ENCODE results near the gene CCDC91.

The CCDC91 gene

DNA sequence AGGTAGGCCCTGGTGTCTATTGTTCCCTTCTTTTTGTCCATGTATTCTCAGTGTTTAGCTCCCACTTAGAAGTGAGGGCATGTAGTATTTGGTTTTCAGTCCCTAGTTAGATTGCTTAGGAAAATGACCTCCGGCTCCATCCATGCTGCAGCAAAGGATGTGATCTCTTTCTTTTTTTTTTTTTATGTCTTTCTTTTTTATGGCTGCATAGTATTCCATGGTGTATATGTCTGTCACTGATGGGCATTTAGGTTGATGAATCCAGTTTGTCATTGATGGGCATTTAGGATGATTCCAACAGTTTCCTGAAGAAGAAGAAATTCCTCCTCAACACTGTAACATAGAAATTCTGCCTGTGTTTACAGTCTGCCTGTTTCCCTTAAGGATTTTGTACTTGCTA is 231.1 kb downstream of the CCDC91 start:
- TF ChIP-seq POLR2AphosphoS5 (IDR thresholded peaks at IDR 0.05; ENCODE audit: low read depth, low read length) (no peak), SIN3A (IDR thresholded peaks at IDR 0.05; ENCODE audit: borderline replicate concordance, insufficient read depth, low read length) (no peak)
- TF ChIP-seq, protein P1, sequence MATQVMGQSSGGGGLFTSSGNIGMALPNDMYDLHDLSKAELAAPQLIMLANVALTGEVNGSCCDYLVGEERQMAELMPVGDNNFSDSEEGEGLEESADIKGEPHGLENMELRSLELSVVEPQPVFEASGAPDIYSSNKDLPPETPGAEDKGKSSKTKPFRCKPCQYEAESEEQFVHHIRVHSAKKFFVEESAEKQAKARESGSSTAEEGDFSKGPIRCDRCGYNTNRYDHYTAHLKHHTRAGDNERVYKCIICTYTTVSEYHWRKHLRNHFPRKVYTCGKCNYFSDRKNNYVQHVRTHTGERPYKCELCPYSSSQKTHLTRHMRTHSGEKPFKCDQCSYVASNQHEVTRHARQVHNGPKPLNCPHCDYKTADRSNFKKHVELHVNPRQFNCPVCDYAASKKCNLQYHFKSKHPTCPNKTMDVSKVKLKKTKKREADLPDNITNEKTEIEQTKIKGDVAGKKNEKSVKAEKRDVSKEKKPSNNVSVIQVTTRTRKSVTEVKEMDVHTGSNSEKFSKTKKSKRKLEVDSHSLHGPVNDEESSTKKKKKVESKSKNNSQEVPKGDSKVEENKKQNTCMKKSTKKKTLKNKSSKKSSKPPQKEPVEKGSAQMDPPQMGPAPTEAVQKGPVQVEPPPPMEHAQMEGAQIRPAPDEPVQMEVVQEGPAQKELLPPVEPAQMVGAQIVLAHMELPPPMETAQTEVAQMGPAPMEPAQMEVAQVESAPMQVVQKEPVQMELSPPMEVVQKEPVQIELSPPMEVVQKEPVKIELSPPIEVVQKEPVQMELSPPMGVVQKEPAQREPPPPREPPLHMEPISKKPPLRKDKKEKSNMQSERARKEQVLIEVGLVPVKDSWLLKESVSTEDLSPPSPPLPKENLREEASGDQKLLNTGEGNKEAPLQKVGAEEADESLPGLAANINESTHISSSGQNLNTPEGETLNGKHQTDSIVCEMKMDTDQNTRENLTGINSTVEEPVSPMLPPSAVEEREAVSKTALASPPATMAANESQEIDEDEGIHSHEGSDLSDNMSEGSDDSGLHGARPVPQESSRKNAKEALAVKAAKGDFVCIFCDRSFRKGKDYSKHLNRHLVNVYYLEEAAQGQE (IDR thresholded peaks at IDR 0.05; ENCODE audit: insufficient read depth in 1 of 2, low read depth in 2 of 2, low read length in 2 of 2): no peak

DNA sequence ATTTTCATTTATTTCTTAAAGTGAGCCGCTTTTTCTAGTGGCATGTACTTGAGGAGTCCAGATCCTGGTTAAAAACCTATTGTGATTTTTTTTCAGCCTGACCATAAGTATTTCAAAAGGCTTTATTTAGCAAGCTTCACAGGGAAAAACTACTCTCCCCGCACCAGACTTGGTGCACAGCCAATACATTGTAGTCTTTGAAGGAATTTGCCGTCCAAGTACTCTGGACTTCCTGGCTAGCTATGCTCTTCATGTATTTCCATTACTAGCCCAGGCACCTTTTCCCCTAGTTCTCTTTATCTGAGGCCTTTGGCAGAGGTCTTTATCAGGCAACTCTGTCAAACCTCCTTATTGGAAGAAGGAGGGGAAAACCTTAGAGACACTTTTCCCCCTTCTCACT is 234.7 kb downstream of the CCDC91 start:
- TF ChIP-seq, protein P1 (IDR thresholded peaks at IDR 0.05; ENCODE audit: insufficient read depth in 1 of 2, low read depth in 2 of 2, low read length in 2 of 2): no peak
- TF ChIP-seq TAF1 (IDR thresholded peaks at IDR 0.05; ENCODE audit: borderline replicate concordance, insufficient read depth, low read length) (no peak), FOXP2 (optimal IDR thresholded peaks at IDR 0.05; ENCODE audit: borderline replicate concordance, extremely low read depth, extremely low read length, insufficient read depth) (no peak), POLR2AphosphoS5 (IDR thresholded peaks at IDR 0.05; ENCODE audit: low read depth, low read length) (no peak), SIN3A (IDR thresholded peaks at IDR 0.05; ENCODE audit: borderline replicate concordance, insufficient read depth, low read length) (no peak)

GRCh38 chr12:28425526-28425925 is 235.3 kb downstream of the CCDC91 start:
- TF ChIP-seq TAF1 (IDR thresholded peaks at IDR 0.05; ENCODE audit: borderline replicate concordance, insufficient read depth, low read length): no peak
- no peak for TF ChIP-seq POLR2AphosphoS5 (IDR thresholded peaks at IDR 0.05; ENCODE audit: low read depth, low read length)
- TF ChIP-seq, protein P1 (IDR thresholded peaks at IDR 0.05; ENCODE audit: insufficient read depth in 1 of 2, low read depth in 2 of 2, low read length in 2 of 2): no peak
- TF ChIP-seq FOXP2 (optimal IDR thresholded peaks at IDR 0.05; ENCODE audit: borderline replicate concordance, extremely low read depth, extremely low read length, insufficient read depth): no peak
- no peak for TF ChIP-seq SIN3A (IDR thresholded peaks at IDR 0.05; ENCODE audit: borderline replicate concordance, insufficient read depth, low read length)

GRCh38 chr12:28427046-28427445 is 236.8 kb downstream of the CCDC91 start:
- TF ChIP-seq, protein P1 (IDR thresholded peaks at IDR 0.05; ENCODE audit: insufficient read depth in 1 of 2, low read depth in 2 of 2, low read length in 2 of 2): no peak
- TF ChIP-seq FOXP2 (optimal IDR thresholded peaks at IDR 0.05; ENCODE audit: borderline replicate concordance, extremely low read depth, extremely low read length, insufficient read depth) (no peak), SIN3A (IDR thresholded peaks at IDR 0.05; ENCODE audit: borderline replicate concordance, insufficient read depth, low read length) (no peak), POLR2AphosphoS5 (IDR thresholded peaks at IDR 0.05; ENCODE audit: low read depth, low read length) (no peak), TAF1 (IDR thresholded peaks at IDR 0.05; ENCODE audit: borderline replicate concordance, insufficient read depth, low read length) (no peak)

- TF ChIP-seq TAF1 (IDR thresholded peaks at IDR 0.05; ENCODE audit: borderline replicate concordance, insufficient read depth, low read length) (no peak), POLR2AphosphoS5 (IDR thresholded peaks at IDR 0.05; ENCODE audit: low read depth, low read length) (no peak), FOXP2 (optimal IDR thresholded peaks at IDR 0.05; ENCODE audit: borderline replicate concordance, extremely low read depth, extremely low read length, insufficient read depth) (no peak), SIN3A (IDR thresholded peaks at IDR 0.05; ENCODE audit: borderline replicate concordance, insufficient read depth, low read length) (no peak)
- TF ChIP-seq, protein P1 (IDR thresholded peaks at IDR 0.05; ENCODE audit: insufficient read depth in 1 of 2, low read depth in 2 of 2, low read length in 2 of 2): no peak
Measured at GRCh38 chr12:28440081-28440608, 249.9 kb downstream of the CCDC91 start.

Data from PFSK-1 (cell line).